GM12878 (cell line): ENCODE measurements around the gene CHD5. TPM values are rescaled to one million over a fixed set of nuclear protein-coding genes. Genes with fewer than 3 reads are reported as not detected.

Experiments
- ATAC-seq: fragments of 200-7000 bp; cut with Tn5 transposase; 3 replicates; pipeline ENCODE4 v1.9.1; 2020; ENCODE audit warnings: mild to moderate bottlenecking, moderate library complexity
- BruUV-seq: library from RNA; stranded (reverse); fragments of 400-500 nt; replicated peaks from 2 replicates; lab custom pipeline; 2021; lab: Mats Ljungman, UMichigan
- CTCF ChIA-PET: fragments of 300-600 bp; sonication (Branson Sonifier 250); formaldehyde crosslinking; extraction: SDS; loops from one replicate; lab custom pipeline; 2021; ENCODE audit warnings: inconsistent platforms; lab: Yijun Ruan, JAX
- POLR2A ChIA-PET: fragments of 350-600 bp; formaldehyde crosslinking; extraction: SDS; loops from one replicate; lab custom pipeline; 2021; ENCODE audit warnings: inconsistent platforms; lab: Charles Lee
- RAD21 ChIA-PET: fragments of 300-600 bp; sonication (Branson Sonifier 250); formaldehyde crosslinking; loops from one replicate; lab custom pipeline; 2023; ENCODE audit warnings: antibody characterized with exemption; ENCODE audit not compliant: unreplicated experiment; lab: Charles Lee
- SMC1A ChIA-PET: fragments of 300-600 bp; sonication (Branson Sonifier 250); formaldehyde crosslinking; loops from one replicate; lab custom pipeline; 2023; ENCODE audit not compliant: unreplicated experiment, uncharacterized antibody; lab: Charles Lee
- DNase-seq: peaks from one replicate; pipeline ENCODE4 v3.0.0-alpha.2; 2011; ENCODE audit warnings: low read depth, low spot score
- FAIRE-seq: peaks from 3 replicates; lab custom pipeline; 2011; peaks lifted over from hg19 to GRCh38; lab: Jason Lieb, UNC
- H2AFZ ChIP-seq: 2 replicates; pipeline ENCODE4 v1.6.0; 2011; ENCODE audit warnings: low read depth, low read length, control low read depth; ENCODE audit not compliant: control insufficient read depth
- H3K27ac ChIP-seq: 2 replicates; pipeline ENCODE4 v1.5.1; 2011; ENCODE audit warnings: control low read depth; ENCODE audit not compliant: control insufficient read depth, insufficient read depth
- H3K27me3 ChIP-seq, 2 experiments: replicated peaks in 1 of 2; 2 replicates each; pipeline versions ENCODE4 v1.6.0 to v1.6.1; 2011; ENCODE audit warnings: low read length in 1 of 2; ENCODE audit not compliant: control insufficient read depth in 2 of 2, insufficient read depth in 2 of 2
- H3K36me3 ChIP-seq, 2 experiments: 2 replicates each; pipeline ENCODE4 v1.5.1; 2011; ENCODE audit warnings: low read length in 1 of 2; ENCODE audit not compliant: control insufficient read depth in 2 of 2, insufficient read depth in 2 of 2
- H3K4me1 ChIP-seq: 2 replicates; pipeline ENCODE4 v1.6.1; 2011; ENCODE audit warnings: mild to moderate bottlenecking, low read length, moderate library complexity, mixed read lengths; ENCODE audit not compliant: control insufficient read depth, insufficient read depth
- H3K4me2 ChIP-seq: 2 replicates; pipeline ENCODE4 v1.6.0; 2011; ENCODE audit warnings: control low read depth; ENCODE audit not compliant: control insufficient read depth, insufficient read depth
- H3K4me3 ChIP-seq: fragments of 200-600 bp; sonication (generic); 2 replicates; pipeline ENCODE4 v1.5.1; 2016
- H3K79me2 ChIP-seq: 2 replicates; pipeline ENCODE4 v1.6.0; 2011; ENCODE audit warnings: low read length; ENCODE audit not compliant: control insufficient read depth, insufficient read depth
- H3K9ac ChIP-seq: 2 replicates; pipeline ENCODE4 v1.8.0; 2011; ENCODE audit warnings: low read length, control low read depth, mixed read lengths; ENCODE audit not compliant: control insufficient read depth, insufficient read depth
- H3K9me3 ChIP-seq: replicated peaks from 3 replicates; pipeline ENCODE4 v1.5.1; 2011; ENCODE audit warnings: mild to moderate bottlenecking, low read length; ENCODE audit not compliant: control insufficient read depth, insufficient read depth
- H4K20me1 ChIP-seq: 2 replicates; pipeline ENCODE4 v1.6.0; 2011; ENCODE audit not compliant: control insufficient read depth, insufficient read depth
- PAX5 ChIP-seq: IDR thresholded peaks from 2 replicates; pipeline ENCODE4 v1.6.1; 2011; ENCODE audit warnings: low read depth, low read length, borderline replicate concordance
- RAD21 ChIP-seq: IDR thresholded peaks from 2 replicates; pipeline ENCODE4 v1.6.1; 2011; ENCODE audit warnings: mild to moderate bottlenecking, low read depth, low read length, moderate library complexity; ENCODE audit not compliant: insufficient read depth
- SPI1 ChIP-seq: IDR thresholded peaks from 2 replicates; pipeline ENCODE4 v1.6.1; 2011; ENCODE audit warnings: low read depth, mild to moderate bottlenecking, low read length, moderate library complexity, borderline replicate concordance; ENCODE audit not compliant: insufficient read depth
- WGBS: methylation state at CpG from one replicate; pipeline ENCODE4 v1.1.6; 2016; ENCODE audit warnings: low lambda C conversion rate; ENCODE audit not compliant: insufficient replicate concordance, insufficient coverage; ENCODE audit errors: missing lambda C conversion rate; 5-methylcytosine and 5-hydroxymethylcytosine counted together
- in situ Hi-C: fragments of 300-500 bp; cut with MboI; formaldehyde crosslinking; loops from 9 replicates; pipeline ENCODE4 v1.14.3; 2018; ENCODE audit warnings: mixed read lengths
- intact Hi-C: fragments of 100-400 bp; cut with micrococcal nuclease; formaldehyde crosslinking; loops from one replicate; pipeline ENCODE4 v1.14.2; 2022; ENCODE audit not compliant: unreplicated experiment
- polyA plus RNA-seq, 11 experiments: library from polyadenylated mRNA; depleted of rRNA in 4 of 11; unstranded in 6 of 11; stranded (reverse) in 5 of 11; fragments of >200 nt; fragmentation: Nextera tagmentation in 4 of 11; fragmentation: Illumina TruSeq in 1 of 11; extraction: Ambion mirVana in 4 of 11; extraction: Trizol in 1 of 11; gene quantifications; 1 replicate in 1 of 11; 2 replicates in 10 of 11; pipeline versions ENCODE4 v1.2.1 to v1.2.3, GENCODE V29; 2011 to 2016; ENCODE audit warnings: inconsistent platforms in 2 of 11, missing spikeins in 2 of 11, low read depth in 1 of 11
- total RNA-seq, 4 experiments: library from RNA; depleted of rRNA in 3 of 4; stranded (reverse); fragments of >200 nt in 3 of 4; fragmentation: Illumina TruSeq in 1 of 4; extraction: Trizol in 1 of 4; gene quantifications; 2 replicates each; pipeline versions ENCODE4 v1.2.1 to v1.2.3, GENCODE V29; 2013 to 2021
- TF ChIP-seq, protein P1 (sequence below): fragments of 450-650 bp; IDR thresholded peaks from 2 replicates; pipeline ENCODE4 v1.6.1; 2017; ENCODE audit warnings: mild to moderate bottlenecking, moderate library complexity
- TF ChIP-seq, protein P2 (sequence below): fragments of 450-650 bp; IDR thresholded peaks from 2 replicates; pipeline ENCODE4 v1.6.1; 2016; ENCODE audit warnings: mild to moderate bottlenecking

The CHD5 gene
- total and polyA plus RNA-seq, 10 of the 15 experiments (the other 5 are each of a cell fraction or from before 2014, with no cell fraction given): 0.03 to 0.49 (median 0.13) TPM; not detected in 3

DNA sequence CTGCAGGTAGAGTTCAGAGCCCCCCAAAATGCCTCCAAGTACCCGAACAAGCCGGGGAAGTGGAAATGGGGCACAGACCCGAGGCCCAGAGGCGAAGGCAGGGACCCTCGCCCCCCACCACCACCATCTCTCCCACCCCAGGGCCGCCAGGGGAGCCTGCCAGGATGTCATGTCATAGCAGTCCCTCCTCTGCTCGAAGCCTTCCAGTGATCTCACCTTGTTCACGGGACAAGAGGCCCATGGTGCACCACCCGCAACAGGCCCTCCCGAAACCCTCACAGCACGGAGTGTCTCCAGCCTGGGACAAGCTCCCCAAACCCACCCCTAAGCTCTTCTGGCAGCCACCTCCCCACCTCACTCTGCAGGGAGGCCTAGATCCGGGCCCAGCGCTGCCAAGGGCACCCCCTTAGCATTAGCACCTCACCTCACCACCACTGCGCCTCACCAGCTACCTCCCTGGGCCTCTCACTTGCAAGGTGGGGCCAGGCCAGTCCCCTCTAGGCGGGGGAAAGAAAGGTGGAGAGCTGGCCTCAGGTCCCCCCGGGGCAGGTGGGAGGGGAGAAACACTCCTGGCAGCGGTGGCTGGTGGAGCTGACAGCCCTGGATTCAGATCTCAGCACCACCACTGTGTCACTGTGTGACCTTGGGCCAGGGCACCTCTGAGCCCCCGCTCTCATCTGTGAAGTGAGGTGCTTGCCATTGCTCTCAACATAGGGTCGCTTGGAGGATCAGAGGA lies 13.3 kb downstream of the CHD5 start:
- intact Hi-C loops (loop anchor here (5.0 kb wide), 1 partner anchor 50 kb away; no protein-coding TSS in a partner anchor), in situ Hi-C loops (no loop called here)
- H3K9ac ChIP-seq: no peak overlapping the region
- ATAC-seq: no peak
- CTCF ChIA-PET: no interaction called here
- no peak overlapping the region for H3K4me2 ChIP-seq
- SMC1A ChIA-PET: no interaction called here
- TF ChIP-seq RAD21 (no peak), SPI1 (no peak), PAX5 (no peak)
- TF ChIP-seq, protein P1, sequence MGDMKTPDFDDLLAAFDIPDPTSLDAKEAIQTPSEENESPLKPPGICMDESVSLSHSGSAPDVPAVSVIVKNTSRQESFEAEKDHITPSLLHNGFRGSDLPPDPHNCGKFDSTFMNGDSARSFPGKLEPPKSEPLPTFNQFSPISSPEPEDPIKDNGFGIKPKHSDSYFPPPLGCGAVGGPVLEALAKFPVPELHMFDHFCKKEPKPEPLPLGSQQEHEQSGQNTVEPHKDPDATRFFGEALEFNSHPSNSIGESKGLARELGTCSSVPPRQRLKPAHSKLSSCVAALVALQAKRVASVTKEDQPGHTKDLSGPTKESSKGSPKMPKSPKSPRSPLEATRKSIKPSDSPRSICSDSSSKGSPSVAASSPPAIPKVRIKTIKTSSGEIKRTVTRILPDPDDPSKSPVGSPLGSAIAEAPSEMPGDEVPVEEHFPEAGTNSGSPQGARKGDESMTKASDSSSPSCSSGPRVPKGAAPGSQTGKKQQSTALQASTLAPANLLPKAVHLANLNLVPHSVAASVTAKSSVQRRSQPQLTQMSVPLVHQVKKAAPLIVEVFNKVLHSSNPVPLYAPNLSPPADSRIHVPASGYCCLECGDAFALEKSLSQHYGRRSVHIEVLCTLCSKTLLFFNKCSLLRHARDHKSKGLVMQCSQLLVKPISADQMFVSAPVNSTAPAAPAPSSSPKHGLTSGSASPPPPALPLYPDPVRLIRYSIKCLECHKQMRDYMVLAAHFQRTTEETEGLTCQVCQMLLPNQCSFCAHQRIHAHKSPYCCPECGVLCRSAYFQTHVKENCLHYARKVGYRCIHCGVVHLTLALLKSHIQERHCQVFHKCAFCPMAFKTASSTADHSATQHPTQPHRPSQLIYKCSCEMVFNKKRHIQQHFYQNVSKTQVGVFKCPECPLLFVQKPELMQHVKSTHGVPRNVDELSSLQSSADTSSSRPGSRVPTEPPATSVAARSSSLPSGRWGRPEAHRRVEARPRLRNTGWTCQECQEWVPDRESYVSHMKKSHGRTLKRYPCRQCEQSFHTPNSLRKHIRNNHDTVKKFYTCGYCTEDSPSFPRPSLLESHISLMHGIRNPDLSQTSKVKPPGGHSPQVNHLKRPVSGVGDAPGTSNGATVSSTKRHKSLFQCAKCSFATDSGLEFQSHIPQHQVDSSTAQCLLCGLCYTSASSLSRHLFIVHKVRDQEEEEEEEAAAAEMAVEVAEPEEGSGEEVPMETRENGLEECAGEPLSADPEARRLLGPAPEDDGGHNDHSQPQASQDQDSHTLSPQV: no peak
- TF ChIP-seq, protein P2, sequence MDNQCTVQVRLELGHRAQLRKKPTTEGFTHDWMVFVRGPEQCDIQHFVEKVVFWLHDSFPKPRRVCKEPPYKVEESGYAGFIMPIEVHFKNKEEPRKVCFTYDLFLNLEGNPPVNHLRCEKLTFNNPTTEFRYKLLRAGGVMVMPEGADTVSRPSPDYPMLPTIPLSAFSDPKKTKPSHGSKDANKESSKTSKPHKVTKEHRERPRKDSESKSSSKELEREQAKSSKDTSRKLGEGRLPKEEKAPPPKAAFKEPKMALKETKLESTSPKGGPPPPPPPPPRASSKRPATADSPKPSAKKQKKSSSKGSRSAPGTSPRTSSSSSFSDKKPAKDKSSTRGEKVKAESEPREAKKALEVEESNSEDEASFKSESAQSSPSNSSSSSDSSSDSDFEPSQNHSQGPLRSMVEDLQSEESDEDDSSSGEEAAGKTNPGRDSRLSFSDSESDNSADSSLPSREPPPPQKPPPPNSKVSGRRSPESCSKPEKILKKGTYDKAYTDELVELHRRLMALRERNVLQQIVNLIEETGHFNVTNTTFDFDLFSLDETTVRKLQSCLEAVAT: no peak
- H3K4me1 ChIP-seq: no peaks in the 10 kb centered on the region
- no peaks in the 10 kb centered on the region for H3K36me3 ChIP-seq
- H3K27me3 ChIP-seq: no peaks in the 10 kb centered on the region; a peak in 2 of 4 replicates
- H4K20me1 ChIP-seq: no peaks in the 10 kb centered on the region
- WGBS: 31% methylated on average over 17 of the region's 19 CpGs
- RAD21 ChIA-PET: no interaction called here
- POLR2A ChIA-PET: no interaction called here
- no peak for FAIRE-seq
- DNase-seq: no peak
- no peak overlapping the region for H3K27ac ChIP-seq
- H3K79me2 ChIP-seq: no peaks in the 10 kb centered on the region
- BruUV-seq: no TSS peak
- no peaks in the 10 kb centered on the region for H3K9me3 ChIP-seq
- no peak overlapping the region for H3K4me3 ChIP-seq
- H2AFZ ChIP-seq: no peak overlapping the region
